KMS-11 (cell line): ENCODE measurements around the gene TPX2.
A peak's percentile ranks its signal among the peaks of the same experiment; 100 is the strongest.

Source experiments
- H2AFZ ChIP-seq: fragments of 200-600 bp; sonication (generic); 2 replicates; pipeline ENCODE4 v1.6.1; 2016; ENCODE audit warnings: antibody characterized with exemption, mixed run types, low read depth
- H3K27ac ChIP-seq: fragments of 200-600 bp; sonication (generic); 2 replicates; pipeline ENCODE4 v1.6.1; 2016; ENCODE audit warnings: mild to moderate bottlenecking, mixed run types
- H3K27me3 ChIP-seq: fragments of 200-600 bp; sonication (generic); 2 replicates; pipeline ENCODE4 v1.6.1; 2017; ENCODE audit warnings: mild to moderate bottlenecking, low read depth, mixed run types, moderate library complexity; ENCODE audit not compliant: insufficient read depth
- H3K36me3 ChIP-seq: fragments of 200-600 bp; sonication (generic); 2 replicates; pipeline ENCODE4 v1.6.1; 2017; ENCODE audit warnings: mild to moderate bottlenecking, mixed run types; ENCODE audit not compliant: insufficient read depth
- H3K4me1 ChIP-seq: fragments of 200-600 bp; sonication (generic); 2 replicates; pipeline ENCODE4 v1.6.1; 2016; ENCODE audit warnings: mild to moderate bottlenecking, low read depth, mixed run types; ENCODE audit not compliant: poor library complexity, severe bottlenecking
- H3K4me2 ChIP-seq: fragments of 200-600 bp; sonication (generic); 2 replicates; pipeline ENCODE4 v1.7.0; 2016; ENCODE audit warnings: mild to moderate bottlenecking, mixed run types
- H3K4me3 ChIP-seq: fragments of 200-600 bp; sonication (generic); IDR thresholded peaks from 2 replicates; pipeline ENCODE4 v1.6.1; 2017; ENCODE audit warnings: low read depth, low read length, mixed read lengths; ENCODE audit not compliant: insufficient read depth
- H3K79me2 ChIP-seq: fragments of 200-600 bp; sonication (generic); 2 replicates; pipeline ENCODE4 v1.6.1; 2016; ENCODE audit warnings: low read depth, mixed run types; ENCODE audit not compliant: insufficient read depth
- H3K9ac ChIP-seq: fragments of 200-600 bp; sonication (generic); 2 replicates; pipeline ENCODE4 v1.6.1; 2016; ENCODE audit warnings: mild to moderate bottlenecking, mixed run types
- H4K20me1 ChIP-seq: fragments of 200-600 bp; sonication (generic); 2 replicates; pipeline ENCODE4 v1.6.1; 2016; ENCODE audit warnings: mild to moderate bottlenecking, mixed run types; ENCODE audit not compliant: insufficient read depth
- TF ChIP-seq, protein P1 (sequence below): fragments of 200-600 bp; sonication (generic); conservative IDR thresholded peaks from 2 replicates; pipeline ENCODE4 v1.6.1; 2017; ENCODE audit warnings: low read depth, mild to moderate bottlenecking, antibody characterized with exemption, low read length, moderate library complexity, mixed read lengths

Gene TPX2

DNA sequence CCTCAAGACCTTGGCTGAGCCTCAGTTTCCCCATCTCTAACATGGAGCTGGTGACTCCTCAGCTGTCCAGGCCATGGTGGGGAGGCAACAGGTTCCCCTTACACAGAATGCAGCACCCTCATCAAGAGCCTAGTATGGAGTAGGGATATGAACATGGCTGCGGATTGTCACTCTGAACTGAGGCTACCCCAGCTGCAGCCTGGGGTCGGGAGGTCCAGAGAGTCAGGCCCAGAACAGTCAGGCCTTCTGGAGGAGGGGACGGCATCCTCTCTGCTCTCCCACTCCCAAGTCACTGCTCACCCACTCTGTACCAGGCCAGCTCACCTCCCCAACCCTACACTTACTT, 107.7 kb downstream of the TPX2 start:
- Histone ChIP-seq H3K9ac (no peak overlapping the region), H2AFZ (no peak overlapping the region), H3K4me3 (no peak overlapping the region)

DNA sequence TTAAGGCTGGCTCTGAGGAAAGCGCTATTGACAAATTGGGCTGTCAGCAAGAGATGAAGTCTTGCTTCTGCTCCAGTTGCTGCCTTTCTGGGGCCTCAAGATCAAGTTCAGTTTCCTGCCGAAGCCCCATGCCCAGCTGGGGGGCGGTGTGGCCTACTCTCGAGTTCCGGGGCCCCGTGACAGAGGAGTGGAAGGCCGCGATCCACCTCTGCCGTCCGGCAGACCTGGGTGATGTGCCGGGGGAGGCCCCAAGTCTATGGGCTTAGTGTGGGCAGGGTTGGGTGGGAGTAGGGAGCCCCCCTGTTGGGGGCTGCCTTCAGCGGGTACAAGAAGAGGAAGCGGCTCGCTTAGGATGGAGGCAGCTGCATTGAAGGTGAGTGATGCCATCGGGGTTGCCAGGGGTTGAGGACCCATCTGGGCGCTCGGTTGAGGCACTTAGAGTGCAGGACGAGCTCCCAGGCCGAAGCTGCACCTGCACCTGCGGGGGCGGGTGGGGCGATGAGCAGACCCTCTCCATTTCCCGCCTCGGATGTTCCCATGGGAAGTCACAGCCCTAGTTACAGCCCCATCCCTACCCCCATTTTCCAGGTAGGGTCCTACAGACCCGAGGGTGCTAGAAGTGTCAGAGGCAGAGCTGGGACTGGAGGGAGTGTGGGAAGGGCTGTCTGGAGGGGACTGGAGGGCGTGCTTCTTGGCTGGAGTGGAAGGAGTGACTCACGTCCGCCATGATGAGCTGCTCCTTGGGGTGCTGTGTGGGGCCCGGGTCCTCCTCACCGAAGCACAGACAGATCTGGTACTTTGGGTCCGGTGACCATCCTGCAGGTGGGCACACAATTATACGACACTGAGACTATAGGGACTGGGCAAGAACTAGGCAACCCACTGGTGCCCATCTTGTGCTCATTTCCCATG, 109.3 kb downstream of the TPX2 start:
- no peak overlapping the region for H3K27ac ChIP-seq
- no peak overlapping the region for H3K9ac ChIP-seq
- no peaks in the 10 kb centered on the region for H3K36me3 ChIP-seq
- no peak overlapping the region for H2AFZ ChIP-seq
- H3K27me3 ChIP-seq = peaks cover 63% of the 10 kb centered on the region
- no peaks in the 10 kb centered on the region for H3K79me2 ChIP-seq
- no peaks in the 10 kb centered on the region for H4K20me1 ChIP-seq
- H3K4me3 ChIP-seq = no peak overlapping the region
- peaks cover 26% of the 10 kb centered on the region for H3K4me1 ChIP-seq
- H3K4me2 ChIP-seq = no peak overlapping the region
- TF ChIP-seq, protein P1, sequence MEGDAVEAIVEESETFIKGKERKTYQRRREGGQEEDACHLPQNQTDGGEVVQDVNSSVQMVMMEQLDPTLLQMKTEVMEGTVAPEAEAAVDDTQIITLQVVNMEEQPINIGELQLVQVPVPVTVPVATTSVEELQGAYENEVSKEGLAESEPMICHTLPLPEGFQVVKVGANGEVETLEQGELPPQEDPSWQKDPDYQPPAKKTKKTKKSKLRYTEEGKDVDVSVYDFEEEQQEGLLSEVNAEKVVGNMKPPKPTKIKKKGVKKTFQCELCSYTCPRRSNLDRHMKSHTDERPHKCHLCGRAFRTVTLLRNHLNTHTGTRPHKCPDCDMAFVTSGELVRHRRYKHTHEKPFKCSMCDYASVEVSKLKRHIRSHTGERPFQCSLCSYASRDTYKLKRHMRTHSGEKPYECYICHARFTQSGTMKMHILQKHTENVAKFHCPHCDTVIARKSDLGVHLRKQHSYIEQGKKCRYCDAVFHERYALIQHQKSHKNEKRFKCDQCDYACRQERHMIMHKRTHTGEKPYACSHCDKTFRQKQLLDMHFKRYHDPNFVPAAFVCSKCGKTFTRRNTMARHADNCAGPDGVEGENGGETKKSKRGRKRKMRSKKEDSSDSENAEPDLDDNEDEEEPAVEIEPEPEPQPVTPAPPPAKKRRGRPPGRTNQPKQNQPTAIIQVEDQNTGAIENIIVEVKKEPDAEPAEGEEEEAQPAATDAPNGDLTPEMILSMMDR = no peak

More for the DNA sequence above, 107.7 kb downstream of the TPX2 start:
- Histone ChIP-seq H4K20me1 (no peaks in the 10 kb centered on the region), H3K27ac (no peak overlapping the region), H3K4me2 (peak overlapping the region; percentile 29; the same call in 1 of the 2 replicates), H3K36me3 (no peaks in the 10 kb centered on the region), H3K79me2 (no peaks in the 10 kb centered on the region), H3K27me3 (peaks cover 67% of the 10 kb centered on the region), H3K4me1 (peaks cover 20% of the 10 kb centered on the region)
- TF ChIP-seq, protein P1 = peak; percentile 48; the same call in 1 of the 2 replicates

DNA sequence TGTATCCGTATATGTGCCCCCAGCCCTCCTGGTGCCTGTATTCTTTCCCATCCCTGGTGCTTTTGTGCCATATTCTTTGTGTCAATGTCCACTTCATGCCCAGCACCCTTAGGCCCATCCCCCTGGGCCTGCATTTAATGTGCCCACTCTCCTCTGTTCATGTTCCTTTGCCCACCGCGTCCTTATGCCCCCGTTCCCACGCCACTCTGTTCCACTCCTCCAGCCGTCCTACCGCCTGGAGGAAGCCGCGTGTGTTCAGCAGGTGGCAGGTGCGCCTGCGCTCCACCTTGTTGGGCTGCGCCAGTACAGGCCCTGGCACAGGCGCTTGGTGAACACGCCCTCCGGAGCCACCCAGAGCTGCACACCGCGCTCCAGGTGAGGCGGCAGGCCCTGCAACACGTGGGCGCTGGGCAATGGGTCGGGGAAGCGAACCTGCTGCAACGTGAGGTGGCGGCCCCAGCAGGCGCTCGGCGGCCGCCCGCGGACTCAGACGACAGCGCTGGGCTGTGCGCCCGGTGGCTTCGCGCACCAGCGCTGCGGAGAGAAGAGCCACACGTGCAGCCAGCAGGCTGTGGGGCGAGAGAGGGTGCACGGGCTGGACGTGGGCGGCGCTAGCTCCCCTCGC, 110.3 kb downstream of the TPX2 start:
- no peak overlapping the region for H2AFZ ChIP-seq
- H3K27me3 ChIP-seq = peaks cover 67% of the 10 kb centered on the region
- TF ChIP-seq, protein P1 = no peak

More for the DNA sequence above, 110.3 kb downstream of the TPX2 start:
- Histone ChIP-seq H3K9ac (no peak overlapping the region), H3K79me2 (no peaks in the 10 kb centered on the region), H3K27ac (no peak overlapping the region), H3K4me2 (no peak overlapping the region), H3K4me3 (no peak overlapping the region), H3K36me3 (no peaks in the 10 kb centered on the region), H4K20me1 (no peaks in the 10 kb centered on the region), H3K4me1 (peaks cover 26% of the 10 kb centered on the region)
